SIG-M5 treated with dmso at 0.1 percent for 504 hours (cell line): ENCODE data around the gene SYTL3.
"Not testable (repeated sequence)": the region's sequence is repeated elsewhere in the genome, so short reads cannot be mapped to it uniquely, and the experiment has no call there.

ENCODE experiments used
- DNase-seq: peaks from one replicate; lab custom pipeline; 2025; ENCODE audit not compliant: unreplicated experiment; lab: John Stamatoyannopoulos, UW

The SYTL3 gene

GRCh38 chr6:158786645-158787304 lies 136.9 kb downstream of the SYTL3 start:
- DNase-seq = no peak

DNA sequence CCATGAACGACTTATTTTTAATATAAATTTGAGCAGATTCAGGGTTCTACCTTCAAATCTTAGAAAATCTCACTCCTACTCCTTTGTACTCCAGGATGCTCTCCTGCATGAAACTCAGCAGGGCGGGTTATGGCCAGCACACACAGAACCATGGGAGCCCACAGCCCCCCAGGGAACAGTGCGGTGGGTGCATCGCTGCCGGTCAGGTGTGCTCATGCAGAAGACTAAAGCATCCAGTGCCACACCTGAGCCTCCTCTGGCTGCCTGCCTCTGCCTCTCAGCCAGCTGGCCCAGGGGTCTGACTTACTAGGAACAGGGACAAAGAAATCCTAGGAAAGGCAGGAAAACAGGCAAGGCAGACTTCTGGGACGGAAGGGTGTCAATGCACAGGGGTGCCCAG lies 137.5 kb downstream of the SYTL3 start:
- no peak for DNase-seq

GRCh38 chr6:158789115-158789917 lies 139.5 kb downstream of the SYTL3 start:
- DNase-seq = no peak

- DNase-seq = no peak
These were observed 141.5 kb downstream of the SYTL3 start for GRCh38 chr6:158791274-158791855.

DNA sequence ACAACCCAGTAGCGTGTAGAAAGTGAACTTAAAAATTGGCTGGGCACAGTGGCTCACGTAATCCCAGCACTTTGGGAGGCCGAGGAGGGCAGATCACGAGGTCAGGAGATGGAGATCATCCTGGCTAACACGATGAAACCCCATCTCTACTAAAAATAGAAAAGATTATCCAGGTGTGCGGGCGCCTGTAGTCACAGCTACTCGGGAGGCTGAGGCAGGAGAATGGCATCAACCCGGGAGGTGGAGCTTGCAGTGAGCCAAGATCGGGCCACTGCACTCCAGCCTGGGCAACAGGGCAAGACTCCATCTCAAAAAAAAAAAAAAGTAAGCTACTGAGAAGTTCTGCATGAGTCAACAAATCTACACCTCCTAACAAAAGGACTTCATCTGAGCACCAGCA lies 142.7 kb downstream of the SYTL3 start:
- not testable (repeated sequence) for DNase-seq

DNA sequence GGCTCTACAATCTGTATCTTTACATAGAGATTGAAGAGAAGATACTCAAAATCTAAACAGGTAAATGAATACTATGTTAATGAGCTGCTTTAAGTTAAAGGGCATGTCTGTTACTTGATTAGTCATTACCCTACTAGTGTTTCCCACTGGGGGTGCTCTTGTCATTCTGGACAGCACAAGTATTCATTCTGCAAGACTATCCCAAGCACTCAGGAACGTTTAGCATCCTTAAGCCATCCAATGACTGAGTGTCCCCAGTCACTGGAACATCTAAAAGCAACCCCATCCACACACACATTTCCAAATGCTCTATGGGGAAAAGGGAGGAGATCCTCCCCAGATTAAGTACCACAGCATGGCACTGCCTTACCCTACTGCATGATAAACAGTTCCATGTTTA lies 143.6 kb downstream of the SYTL3 start:
- peak; percentile 26 for DNase-seq

DNA sequence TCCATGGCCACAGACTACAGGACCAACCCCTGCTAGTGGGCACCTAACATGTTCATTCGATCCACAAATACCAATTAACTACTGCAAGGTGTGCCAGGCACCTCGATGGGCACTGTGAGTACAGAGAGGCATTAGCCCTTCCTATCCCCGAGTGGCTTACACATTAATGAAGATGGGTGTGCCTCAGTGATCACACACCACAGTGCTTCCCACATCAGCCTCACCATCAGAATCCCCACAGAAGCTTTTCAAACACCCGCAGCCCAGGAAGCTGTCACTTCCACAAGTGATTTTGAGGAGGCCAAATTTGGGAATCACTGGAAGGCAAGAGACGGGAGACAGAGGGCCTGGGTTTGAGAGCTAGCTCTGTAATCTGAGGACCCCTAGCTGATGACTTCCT lies 145.7 kb downstream of the SYTL3 start:
- DNase-seq = no peak

DNA sequence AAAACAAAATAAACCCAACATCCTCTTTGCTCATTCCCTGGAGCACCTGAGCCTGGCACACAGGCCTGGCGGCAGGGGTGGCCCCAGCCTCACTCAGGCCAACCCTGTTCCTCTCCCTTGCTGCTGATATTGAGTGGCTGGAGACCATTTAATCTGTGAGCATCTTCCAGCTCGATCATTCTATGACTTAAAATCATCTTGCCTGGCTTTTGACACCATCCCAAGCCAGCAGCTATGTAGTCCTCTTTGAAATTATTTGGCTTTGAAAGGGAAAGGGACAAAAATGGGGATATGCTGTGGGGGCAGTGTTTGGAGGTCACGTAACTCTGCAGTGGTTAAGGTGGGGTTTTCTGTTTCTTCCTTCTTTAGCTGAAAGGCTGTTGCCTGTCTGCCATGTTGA lies 146.5 kb downstream of the SYTL3 start:
- DNase-seq = no peak

- DNase-seq = no peak
These were observed 147.8 kb downstream of the SYTL3 start for GRCh38 chr6:158797331-158798310.

DNA sequence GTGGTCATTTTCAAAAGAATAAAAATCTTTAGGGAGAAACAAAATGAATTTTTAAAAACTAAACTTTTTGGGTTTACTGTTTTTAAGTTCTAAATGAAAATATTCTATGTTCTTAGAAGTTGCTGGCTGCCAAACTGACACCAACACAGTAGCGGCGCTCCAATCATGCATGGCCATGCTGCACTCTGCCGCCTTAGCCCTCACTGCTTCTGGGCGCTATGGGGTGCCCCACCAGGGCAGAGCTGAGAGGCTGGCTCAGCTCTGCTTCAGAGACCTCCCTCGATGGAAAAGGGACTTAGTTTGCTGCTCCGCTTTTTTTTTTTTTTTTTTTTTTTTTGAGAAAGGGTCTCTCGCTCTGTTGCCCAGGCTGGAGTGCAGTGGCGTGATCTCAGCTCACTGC lies 148.5 kb downstream of the SYTL3 start:
- DNase-seq = no peak

DNA sequence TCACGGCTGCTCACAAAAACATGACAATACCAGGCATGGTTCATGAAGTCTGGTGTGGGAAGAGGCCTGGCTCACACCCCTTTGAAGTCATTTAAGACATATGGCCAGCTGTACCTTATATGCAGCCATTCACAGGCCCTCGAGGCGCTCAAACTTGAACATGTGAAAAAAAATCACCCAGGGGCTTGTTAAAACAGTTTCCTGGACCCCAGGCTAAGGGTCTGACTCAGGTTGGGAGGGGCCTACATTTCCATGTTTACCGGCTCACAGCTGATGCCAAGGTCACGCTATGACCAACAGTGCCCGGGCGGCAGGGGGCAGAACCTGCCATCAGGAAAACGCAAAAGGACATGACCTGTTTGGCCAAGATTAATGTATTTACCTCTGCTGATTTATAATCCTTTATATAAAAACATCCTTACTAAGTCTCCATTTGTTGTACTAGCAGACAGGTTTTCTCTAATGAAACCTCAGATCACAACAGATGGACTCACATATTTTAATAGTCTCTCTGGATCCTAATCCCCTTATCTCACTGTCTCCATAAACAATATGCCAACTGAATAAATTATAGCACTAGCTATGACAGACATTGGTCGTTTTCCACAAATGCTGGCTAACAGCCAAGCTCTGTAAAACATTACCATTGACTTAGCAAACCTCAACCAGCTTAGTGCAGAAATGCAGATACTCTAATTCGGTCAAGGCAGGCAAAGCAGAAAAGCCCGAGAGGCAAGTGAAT lies 149.4 kb downstream of the SYTL3 start:
- no peak for DNase-seq

GRCh38 chr6:158801655-158802294 lies 151.9 kb downstream of the SYTL3 start:
- no peak for DNase-seq

- peak; percentile 42 for DNase-seq
These were observed 153.9 kb downstream of the SYTL3 start for GRCh38 chr6:158803733-158804143.

DNA sequence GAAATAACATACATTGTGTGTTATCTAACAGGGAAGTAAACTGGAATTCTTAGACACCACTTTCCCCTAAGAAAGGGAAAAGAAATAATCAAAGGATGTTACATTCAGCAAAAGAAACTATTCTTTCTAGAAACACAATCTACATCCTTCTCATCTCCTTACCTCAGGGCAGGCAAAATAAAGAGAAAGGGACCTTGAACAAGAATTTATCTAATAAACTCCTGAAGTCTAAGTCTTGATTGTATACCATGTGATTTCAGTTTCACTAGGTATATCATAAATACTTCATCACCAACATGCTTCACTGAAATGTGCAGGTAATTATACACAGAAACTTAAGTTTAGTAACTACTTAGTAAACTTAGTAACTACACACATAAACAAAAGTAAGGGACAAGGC lies 154.4 kb downstream of the SYTL3 start:
- no peak for DNase-seq

GRCh38 chr6:158805698-158806377 lies 156.0 kb downstream of the SYTL3 start:
- no peak for DNase-seq

DNA sequence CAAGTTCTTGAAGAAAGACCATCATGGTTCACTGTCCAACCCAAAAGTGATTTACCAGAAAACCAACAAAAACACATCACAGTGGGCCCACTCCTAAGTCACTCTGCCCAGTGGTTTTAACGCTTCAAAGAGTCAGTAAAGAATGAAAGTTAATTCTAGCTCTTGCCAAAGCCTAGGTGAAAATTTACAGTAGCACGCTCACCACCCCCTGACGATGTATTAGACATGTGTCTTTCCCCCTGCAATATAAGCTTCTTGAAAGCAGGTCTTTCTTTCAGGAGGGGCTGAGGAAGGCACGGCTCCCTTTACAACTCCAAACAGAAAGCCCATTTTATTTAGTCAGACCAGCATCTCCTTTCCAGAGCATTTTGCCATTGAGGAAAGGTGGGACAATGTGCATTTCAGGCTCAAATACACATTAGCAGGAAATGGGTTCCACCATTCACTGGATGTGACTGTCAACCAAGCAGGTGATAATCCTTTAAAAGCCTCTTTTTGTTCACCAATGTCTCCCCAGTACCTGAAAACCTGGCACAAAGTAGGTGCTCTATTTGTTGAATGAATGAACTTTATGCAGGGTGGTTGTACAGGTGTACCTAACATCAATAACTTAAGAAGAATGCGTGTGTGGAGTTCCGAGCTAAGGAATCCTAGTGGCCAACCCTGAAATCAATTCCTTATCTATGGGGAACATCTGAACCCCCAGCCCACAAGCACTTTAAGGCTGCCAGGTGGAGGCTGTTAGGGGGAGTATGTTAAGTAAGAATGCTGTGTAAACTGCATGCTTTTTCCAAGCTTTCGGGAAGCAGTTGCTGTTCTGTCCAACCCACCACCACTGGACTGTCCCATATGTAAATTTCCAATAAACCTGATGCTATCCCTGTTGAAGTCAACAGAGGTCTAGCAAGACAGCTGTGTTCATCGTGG lies 157.9 kb downstream of the SYTL3 start:
- DNase-seq = no peak

GRCh38 chr6:158808442-158808833 lies 158.6 kb downstream of the SYTL3 start:
- no peak for DNase-seq

GRCh38 chr6:158808941-158809678 lies 159.3 kb downstream of the SYTL3 start:
- peak; percentile 28 for DNase-seq
